Endothelial cell of umbilical vein (primary cell): ENCODE data around the gene SLC30A3. TPM values are rescaled to one million over a fixed set of nuclear protein-coding genes. Genes with fewer than 3 reads are reported as not detected.

ENCODE experiments used
- BruUV-seq: library from RNA; stranded (reverse); fragments of 400-500 nt; replicated peaks from 2 replicates; lab custom pipeline; 2021; lab: Mats Ljungman, UMichigan
- CTCF ChIA-PET: fragments of 300-600, 350-600 bp; sonication (Branson Sonifier 250); formaldehyde crosslinking; loops from one replicate; lab custom pipeline; 2021; ENCODE audit warnings: antibody characterized with exemption, inconsistent platforms; lab: Charles Lee
- POLR2A ChIA-PET: fragments of 300-600, 350-600 bp; sonication (Branson Sonifier 250); formaldehyde crosslinking; loops from one replicate; lab custom pipeline; 2021; ENCODE audit warnings: antibody characterized with exemption, inconsistent platforms; lab: Charles Lee
- DNase-seq: peaks from one replicate; pipeline ENCODE4 v3.0.0-alpha.2; 2011; ENCODE audit warnings: low read depth, low spot score
- FAIRE-seq: peaks from 2 replicates; lab custom pipeline; 2011; peaks lifted over from hg19 to GRCh38; lab: Jason Lieb, UNC
- H2AFZ ChIP-seq: 2 replicates; pipeline ENCODE4 v1.6.0; 2012; ENCODE audit warnings: low read depth, low read length, control low read depth, inconsistent platforms
- H3K27ac ChIP-seq: 2 replicates; pipeline ENCODE4 v1.5.1; 2011; ENCODE audit warnings: low read depth, mild to moderate bottlenecking, control low read depth, low read length, moderate library complexity; ENCODE audit not compliant: insufficient read depth
- H3K27me3 ChIP-seq, 2 experiments: 2 replicates each; pipeline versions ENCODE4 v1.6.0 to v1.6.1; 2011; ENCODE audit warnings: low read length in 2 of 2, mixed read lengths in 1 of 2; ENCODE audit not compliant: control insufficient read depth in 2 of 2, insufficient read depth in 2 of 2
- H3K36me3 ChIP-seq, 2 experiments: 2 replicates in 1 of 2; 3 replicates in 1 of 2; pipeline ENCODE4 v1.5.1; 2011; ENCODE audit warnings: low read length in 2 of 2, mild to moderate bottlenecking in 1 of 2, moderate library complexity in 1 of 2; ENCODE audit not compliant: control insufficient read depth in 2 of 2, insufficient read depth in 2 of 2; ENCODE audit errors: extremely low read depth in 1 of 2
- H3K4me1 ChIP-seq: 3 replicates; pipeline ENCODE4 v1.5.1; 2011; ENCODE audit warnings: mild to moderate bottlenecking, low read length; ENCODE audit not compliant: control insufficient read depth, insufficient read depth; ENCODE audit errors: extremely low read depth
- H3K4me2 ChIP-seq: 2 replicates; pipeline ENCODE4 v1.6.1; 2011; ENCODE audit warnings: low read length, control low read depth, mixed read lengths; ENCODE audit not compliant: insufficient read depth
- H3K4me3 ChIP-seq, 3 experiments: fragments of 200-600 bp in 1 of 3; sonication (generic), shearing (Covaris generic) in 1 of 3; replicated peaks in 1 of 3; 2 replicates each; pipeline ENCODE4 v1.5.1; 2011 to 2016; ENCODE audit warnings: control low read depth in 3 of 3, low read length in 3 of 3, mild to moderate bottlenecking in 2 of 3, inconsistent platforms in 1 of 3, low read depth in 1 of 3, moderate library complexity in 1 of 3; ENCODE audit not compliant: insufficient read depth in 1 of 3
- H3K79me2 ChIP-seq: 2 replicates; pipeline ENCODE4 v1.6.0; 2012; ENCODE audit warnings: low read length, inconsistent platforms; ENCODE audit not compliant: control insufficient read depth, insufficient read depth
- H3K9ac ChIP-seq: replicated peaks from 2 replicates; pipeline ENCODE3; 2011; ENCODE audit warnings: low read length, control low read depth; ENCODE audit not compliant: insufficient read depth; ENCODE audit errors: extremely low read depth
- H3K9me1 ChIP-seq: replicated peaks from 3 replicates; pipeline ENCODE4 v1.6.0; 2011; ENCODE audit warnings: mild to moderate bottlenecking, low read length; ENCODE audit not compliant: control insufficient read depth, insufficient read depth; ENCODE audit errors: extremely low read depth
- H3K9me3 ChIP-seq: replicated peaks from 2 replicates; pipeline ENCODE4 v1.5.1; 2012; ENCODE audit warnings: low read length, inconsistent platforms; ENCODE audit not compliant: control insufficient read depth, insufficient read depth
- H4K20me1 ChIP-seq: replicated peaks from 2 replicates; pipeline ENCODE3; 2011; ENCODE audit warnings: mild to moderate bottlenecking, low read length; ENCODE audit not compliant: control insufficient read depth, insufficient read depth; ENCODE audit errors: extremely low read depth
- CTCF ChIP-seq, 2 donors: IDR thresholded peaks; 1 replicate in 1 of 2; 2 replicates in 1 of 2; pipeline ENCODE4 v1.5.1; 2011; ENCODE audit warnings: low read length in 2 of 2, mild to moderate bottlenecking in 2 of 2, moderate library complexity in 2 of 2, control low read depth in 1 of 2, inconsistent platforms in 1 of 2, low read depth in 1 of 2; ENCODE audit not compliant: insufficient read depth in 1 of 2; ENCODE audit errors: extremely low read depth in 1 of 2
- EZH2 ChIP-seq: IDR thresholded peaks from 2 replicates; pipeline ENCODE4 v1.6.1; 2012; ENCODE audit warnings: borderline replicate concordance, low read depth, mild to moderate bottlenecking, moderate library complexity, low read length, inconsistent platforms; ENCODE audit not compliant: severe bottlenecking
- FOS ChIP-seq: IDR thresholded peaks from 2 replicates; pipeline ENCODE4 v1.6.1; 2011; ENCODE audit warnings: mild to moderate bottlenecking, low read length, moderate library complexity, borderline replicate concordance; ENCODE audit not compliant: insufficient read depth
- GATA2 ChIP-seq: IDR thresholded peaks from 2 replicates; pipeline ENCODE4 v1.7.0; 2011; ENCODE audit warnings: low read depth, mild to moderate bottlenecking, moderate library complexity, mixed read lengths, low read length; ENCODE audit not compliant: insufficient read length, insufficient read depth
- JUN ChIP-seq: IDR thresholded peaks from 2 replicates; pipeline ENCODE4 v1.6.1; 2011; ENCODE audit warnings: borderline replicate concordance, low read depth; ENCODE audit not compliant: insufficient read length, insufficient read depth
- MAX ChIP-seq: IDR thresholded peaks from 2 replicates; pipeline ENCODE4 v1.6.1; 2011; ENCODE audit not compliant: insufficient read depth, insufficient read length
- MYC ChIP-seq: IDR thresholded peaks from one replicate; pipeline ENCODE4 v1.6.1; 2011; ENCODE audit warnings: mild to moderate bottlenecking, low read depth, low read length
- POLR2A ChIP-seq: IDR thresholded peaks from 2 replicates; pipeline ENCODE4 v1.6.1; 2012; ENCODE audit warnings: low read depth, mild to moderate bottlenecking, control low read depth, low read length
- POLR2AphosphoS5 ChIP-seq: IDR thresholded peaks from 2 replicates; pipeline ENCODE4 v1.6.1; 2012; ENCODE audit warnings: low read depth, mild to moderate bottlenecking, control low read depth, low read length, moderate library complexity; ENCODE audit not compliant: insufficient read depth
- dilution Hi-C: fragments of 300-500 bp; cut with MboI; formaldehyde crosslinking; loops from one replicate; pipeline ENCODE4 v1.15.0; 2019; ENCODE audit warnings: low sequenced_read_pairs; ENCODE audit not compliant: extremely low pct_ligation_motif_present
- intact Hi-C: fragments of 100-400 bp; cut with micrococcal nuclease; formaldehyde crosslinking; loops from one replicate; pipeline ENCODE4 v1.10.0; 2022
- polyA plus RNA-seq, 4 experiments: library from polyadenylated mRNA; depleted of rRNA in 3 of 4; stranded (reverse) in 3 of 4; unstranded in 1 of 4; fragments of >200 nt; gene quantifications; 2 replicates each; pipeline versions ENCODE4 v1.2.1 to v1.2.3, GENCODE V29; 2011 to 2012; ENCODE audit warnings: missing spikeins in 1 of 4
- total RNA-seq: library from RNA; stranded (reverse); gene quantifications from 2 replicates; pipeline ENCODE4 v1.2.3, GENCODE V29; 2021

The SLC30A3 gene
- total and polyA plus RNA-seq, 2 donors (not counting 3 experiments of a cell fraction or from before 2014, with no cell fraction given), result 16.7 to 63.9 TPM

- no peak for DNase-seq
- Histone ChIP-seq H3K4me1 (peaks cover 12% of the 10 kb centered on the region), H3K4me2 (no peak overlapping the region), H3K36me3 (no peaks in the 10 kb centered on the region), H3K9me1 (no peaks in the 10 kb centered on the region), H3K27me3 (no peaks in the 10 kb centered on the region), H3K9me3 (no peaks in the 10 kb centered on the region), H3K27ac (no peak overlapping the region), H2AFZ (no peak overlapping the region), H4K20me1 (no peaks in the 10 kb centered on the region), H3K4me3 (no peak overlapping the region), H3K79me2 (no peaks in the 10 kb centered on the region), H3K9ac (no peak overlapping the region)
- ChIA-PET POLR2A (no interaction called here), CTCF (interaction anchor here (1.5 kb wide), 1 partner anchor 19 kb away, joined by 7 read pairs; no protein-coding TSS in a partner anchor)
- dilution Hi-C loops, result no loop called here
- TF ChIP-seq FOS (no peak), EZH2 (no peak)
- intact Hi-C loops, result no loop called here
- no TSS peak for BruUV-seq
- no peak for FAIRE-seq
These were observed 35.7 kb upstream of the SLC30A3 start for GRCh38 chr2:27298391-27299080.

GRCh38 chr2:27297195-27297594 is 34.3 kb upstream of the SLC30A3 start:
- H3K4me1 ChIP-seq, result peaks cover 19% of the 10 kb centered on the region

More at GRCh38 chr2:27297195-27297594, 34.3 kb upstream of the SLC30A3 start:
- H3K27ac ChIP-seq, result no peak overlapping the region
- H4K20me1 ChIP-seq, result no peaks in the 10 kb centered on the region
- intact Hi-C loops, result no loop called here
- H3K36me3 ChIP-seq, result no peaks in the 10 kb centered on the region
- no peaks in the 10 kb centered on the region for H3K9me1 ChIP-seq
- no peak overlapping the region for H3K4me2 ChIP-seq
- H3K9ac ChIP-seq, result no peak overlapping the region
- no TSS peak for BruUV-seq
- CTCF ChIA-PET, result interaction anchor here (0.9 to 2.3 kb wide), 3 partner anchors 17 to 48 kb away, joined by 3 to 8 read pairs (median 4); partner anchors contain the start of gene SLC30A3
- H2AFZ ChIP-seq, result no peak overlapping the region
- DNase-seq (no peak), FAIRE-seq (no peak)
- H3K79me2 ChIP-seq, result no peaks in the 10 kb centered on the region
- TF ChIP-seq POLR2AphosphoS5, result no peak
- TF ChIP-seq JUN, result no peak
- TF ChIP-seq CTCF (IDR thresholded peaks at IDR 0.05; ENCODE audit: extremely low read depth in 1 of 2, insufficient read depth in 1 of 2, low read depth in 1 of 2, low read length in 2 of 2), result no peak
- no peak for TF ChIP-seq MAX
- TF ChIP-seq FOS, result no peak
- no peak for TF ChIP-seq POLR2A
- TF ChIP-seq EZH2, result no peak
- TF ChIP-seq MYC, result no peak
- TF ChIP-seq GATA2, result no peak
- H3K4me3 ChIP-seq, result no peak overlapping the region
- no peaks in the 10 kb centered on the region for H3K9me3 ChIP-seq
- dilution Hi-C loops, result no loop called here
- POLR2A ChIA-PET, result no interaction called here
- H3K27me3 ChIP-seq, result no peaks in the 10 kb centered on the region
